Loucy (cell line): ENCODE data around the gene CCDC177.

Experiments used
- H2AFZ ChIP-seq: fragments of 200-600 bp; sonication (generic); 2 replicates; pipeline ENCODE4 v1.6.0; 2016; ENCODE audit warnings: antibody characterized with exemption, mild to moderate bottlenecking, low read length, moderate library complexity
- H3F3A ChIP-seq: fragments of 200-600 bp; 2 replicates; pipeline ENCODE4 v1.6.0; 2016; ENCODE audit warnings: antibody characterized with exemption, low read depth, mild to moderate bottlenecking
- H3K27me3 ChIP-seq: fragments of 200-600 bp; sonication (generic); 2 replicates; pipeline ENCODE4 v1.6.1; 2014; ENCODE audit warnings: low read length, mild to moderate bottlenecking; ENCODE audit not compliant: insufficient read depth, poor library complexity, severe bottlenecking
- H3K36me3 ChIP-seq: fragments of 200-600 bp; sonication (generic); 2 replicates; pipeline ENCODE4 v1.6.1; 2016; ENCODE audit warnings: low read length; ENCODE audit not compliant: insufficient read depth
- H3K4me1 ChIP-seq: fragments of 200-600 bp; sonication (generic); 2 replicates; pipeline ENCODE4 v1.5.1; 2014; ENCODE audit warnings: low read length, mild to moderate bottlenecking; ENCODE audit not compliant: insufficient read depth, poor library complexity, severe bottlenecking
- H3K4me2 ChIP-seq: fragments of 200-600 bp; sonication (generic); 2 replicates; pipeline ENCODE4 v1.6.0; 2014; ENCODE audit warnings: antibody characterized with exemption, low read length, low read depth, mild to moderate bottlenecking; ENCODE audit not compliant: poor library complexity, severe bottlenecking
- H3K4me3 ChIP-seq: fragments of 200-600 bp; sonication (generic); 2 replicates; pipeline ENCODE4 v1.5.1; 2014; ENCODE audit warnings: low read length, mild to moderate bottlenecking, mixed read lengths; ENCODE audit not compliant: poor library complexity, severe bottlenecking
- H3K79me2 ChIP-seq: fragments of 200-600 bp; sonication (generic); 2 replicates; pipeline ENCODE4 v1.6.1; 2014; ENCODE audit warnings: low read length; ENCODE audit not compliant: insufficient read depth
- H3K9ac ChIP-seq: fragments of 200-600 bp; sonication (generic); 2 replicates; pipeline ENCODE4 v1.6.0; 2014; ENCODE audit warnings: mild to moderate bottlenecking, low read depth, low read length, moderate library complexity; ENCODE audit not compliant: poor library complexity, severe bottlenecking
- H3K9me2 ChIP-seq: fragments of 200-600 bp; sonication (generic); replicated peaks from 2 replicates; pipeline ENCODE4 v1.6.1; 2016; ENCODE audit warnings: low read depth, low read length, mixed read lengths
- H3K9me3 ChIP-seq: fragments of 200-600 bp; sonication (generic); 2 replicates; pipeline ENCODE4 v1.6.1; 2014; ENCODE audit warnings: mild to moderate bottlenecking, antibody characterized with exemption, low read length, low read depth; ENCODE audit not compliant: insufficient read depth
- H4K20me1 ChIP-seq: fragments of 200-600 bp; sonication (generic); 2 replicates; pipeline ENCODE4 v1.6.0; 2014; ENCODE audit warnings: antibody characterized with exemption, low read length, mild to moderate bottlenecking; ENCODE audit not compliant: insufficient read depth, poor library complexity, severe bottlenecking
- EZH2phosphoT487 ChIP-seq: fragments of 200-600 bp; IDR thresholded peaks from 2 replicates; pipeline ENCODE4 v1.6.1; 2018; ENCODE audit warnings: antibody characterized with exemption, mild to moderate bottlenecking, moderate library complexity, borderline replicate concordance
- TF ChIP-seq, protein P1 (sequence below): fragments of 200-600 bp; sonication (generic); conservative IDR thresholded peaks from 2 replicates; pipeline ENCODE4 v1.5.1; 2014; ENCODE audit warnings: mild to moderate bottlenecking, antibody characterized with exemption, low read length

CCDC177 gene

DNA sequence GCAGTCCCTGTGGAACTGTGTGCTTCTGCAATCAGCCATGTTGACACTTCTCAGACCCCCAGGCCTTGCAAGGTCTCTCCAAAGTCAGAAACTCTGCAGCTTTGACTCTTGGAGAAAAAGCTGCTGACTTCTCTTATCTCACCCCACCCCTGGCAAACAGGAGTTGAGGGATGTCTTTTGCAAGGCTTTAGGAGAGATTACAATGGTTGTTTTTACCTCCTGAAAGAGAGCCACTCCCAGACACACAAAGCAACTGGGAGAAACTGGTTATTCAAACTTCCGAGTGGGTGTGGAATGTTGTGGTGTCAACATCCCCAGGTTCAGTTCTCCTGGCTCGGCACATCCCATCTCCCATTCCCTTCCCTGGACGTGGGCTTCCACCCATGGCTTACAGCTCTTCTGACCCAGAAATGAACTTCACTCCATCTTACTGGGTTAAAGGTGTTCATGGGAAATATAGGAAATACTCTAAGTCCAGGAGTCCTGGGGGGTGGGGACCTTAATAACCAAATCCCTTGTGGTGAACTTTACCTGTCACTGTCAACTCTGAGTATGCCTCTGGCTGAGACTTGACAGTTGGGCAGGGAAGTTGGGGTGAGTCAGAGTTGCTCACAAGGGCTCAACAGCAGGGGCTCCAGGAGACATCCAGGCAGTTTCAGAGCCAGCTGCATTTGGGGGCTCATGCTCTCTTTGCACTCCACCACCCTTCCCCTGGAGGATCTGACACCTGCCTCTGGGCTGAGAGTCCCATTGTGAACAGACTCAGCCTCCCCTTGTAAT, 41.9 kb downstream of the CCDC177 start:
- no peak overlapping the region for H3K4me2 ChIP-seq
- no peaks in the 10 kb centered on the region for H4K20me1 ChIP-seq
- no peaks in the 10 kb centered on the region for H3K79me2 ChIP-seq
- no peaks in the 10 kb centered on the region for H3K36me3 ChIP-seq
- H3K4me1 ChIP-seq = no peaks in the 10 kb centered on the region
- no peak overlapping the region for H2AFZ ChIP-seq
- no peaks in the 10 kb centered on the region for H3K9me2 ChIP-seq
- no peaks in the 10 kb centered on the region for H3K27me3 ChIP-seq
- no peak overlapping the region for H3K9ac ChIP-seq
- no peaks in the 10 kb centered on the region for H3F3A ChIP-seq
- no peak overlapping the region for H3K4me3 ChIP-seq
- no peak for TF ChIP-seq EZH2phosphoT487
- TF ChIP-seq, protein P1, sequence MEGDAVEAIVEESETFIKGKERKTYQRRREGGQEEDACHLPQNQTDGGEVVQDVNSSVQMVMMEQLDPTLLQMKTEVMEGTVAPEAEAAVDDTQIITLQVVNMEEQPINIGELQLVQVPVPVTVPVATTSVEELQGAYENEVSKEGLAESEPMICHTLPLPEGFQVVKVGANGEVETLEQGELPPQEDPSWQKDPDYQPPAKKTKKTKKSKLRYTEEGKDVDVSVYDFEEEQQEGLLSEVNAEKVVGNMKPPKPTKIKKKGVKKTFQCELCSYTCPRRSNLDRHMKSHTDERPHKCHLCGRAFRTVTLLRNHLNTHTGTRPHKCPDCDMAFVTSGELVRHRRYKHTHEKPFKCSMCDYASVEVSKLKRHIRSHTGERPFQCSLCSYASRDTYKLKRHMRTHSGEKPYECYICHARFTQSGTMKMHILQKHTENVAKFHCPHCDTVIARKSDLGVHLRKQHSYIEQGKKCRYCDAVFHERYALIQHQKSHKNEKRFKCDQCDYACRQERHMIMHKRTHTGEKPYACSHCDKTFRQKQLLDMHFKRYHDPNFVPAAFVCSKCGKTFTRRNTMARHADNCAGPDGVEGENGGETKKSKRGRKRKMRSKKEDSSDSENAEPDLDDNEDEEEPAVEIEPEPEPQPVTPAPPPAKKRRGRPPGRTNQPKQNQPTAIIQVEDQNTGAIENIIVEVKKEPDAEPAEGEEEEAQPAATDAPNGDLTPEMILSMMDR = no peak
- no peaks in the 10 kb centered on the region for H3K9me3 ChIP-seq

DNA sequence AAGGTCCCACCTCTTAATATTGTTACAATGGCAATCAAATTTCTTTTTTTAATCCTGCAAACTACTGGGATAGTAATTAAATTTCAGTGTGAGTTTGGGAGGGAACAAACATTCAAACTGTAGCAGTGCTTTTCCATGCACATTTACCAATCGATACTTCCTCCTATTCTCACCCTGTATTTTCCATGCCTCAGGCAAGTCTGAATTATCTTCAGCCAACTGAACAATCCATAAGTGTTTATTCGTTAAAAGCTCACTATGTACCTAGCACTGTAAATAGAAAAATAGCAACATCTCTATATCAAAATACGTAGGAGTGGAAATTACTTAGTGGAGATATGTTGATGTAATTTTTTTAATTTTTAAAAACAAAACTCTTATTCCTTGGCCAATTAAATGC, 43.5 kb downstream of the CCDC177 start:
- H2AFZ ChIP-seq = no peak overlapping the region
- H3K4me1 ChIP-seq = no peaks in the 10 kb centered on the region
- H3K9me2 ChIP-seq = no peaks in the 10 kb centered on the region
- no peak overlapping the region for H3K9ac ChIP-seq
- no peaks in the 10 kb centered on the region for H4K20me1 ChIP-seq
- H3K36me3 ChIP-seq = no peaks in the 10 kb centered on the region
- H3K4me2 ChIP-seq = no peak overlapping the region
- no peaks in the 10 kb centered on the region for H3K9me3 ChIP-seq
- H3K4me3 ChIP-seq = no peak overlapping the region
- no peaks in the 10 kb centered on the region for H3K79me2 ChIP-seq
- TF ChIP-seq EZH2phosphoT487 = no peak
- TF ChIP-seq, protein P1 = no peak
- H3F3A ChIP-seq = no peaks in the 10 kb centered on the region
- H3K27me3 ChIP-seq = no peaks in the 10 kb centered on the region

DNA sequence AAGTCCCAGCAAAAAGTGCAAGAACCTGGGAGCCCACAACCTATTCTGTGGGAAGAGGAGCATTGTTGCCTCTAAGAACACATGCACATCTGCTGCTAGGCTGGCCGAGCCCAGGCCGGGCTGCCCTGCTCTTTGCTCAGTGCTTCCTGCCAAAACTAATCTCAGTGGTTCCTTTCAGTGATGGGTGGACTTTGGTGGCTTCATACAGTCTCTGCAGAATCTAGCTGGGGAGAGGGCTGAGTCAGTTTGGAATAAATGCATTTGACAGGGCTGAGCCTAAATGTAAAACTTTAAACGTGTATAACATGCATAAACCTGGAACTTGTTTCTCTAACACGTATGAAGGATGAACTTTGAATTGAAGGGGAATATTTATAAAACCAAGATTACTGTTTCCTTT, 44.6 kb downstream of the CCDC177 start:
- no peak overlapping the region for H2AFZ ChIP-seq
- no peaks in the 10 kb centered on the region for H3K79me2 ChIP-seq
- H3F3A ChIP-seq = no peaks in the 10 kb centered on the region
- no peaks in the 10 kb centered on the region for H3K4me1 ChIP-seq
- H3K9me2 ChIP-seq = no peaks in the 10 kb centered on the region
- no peak overlapping the region for H3K4me3 ChIP-seq
- no peak overlapping the region for H3K9ac ChIP-seq
- no peaks in the 10 kb centered on the region for H4K20me1 ChIP-seq
- H3K4me2 ChIP-seq = no peak overlapping the region
- H3K36me3 ChIP-seq = no peaks in the 10 kb centered on the region
- H3K9me3 ChIP-seq = no peaks in the 10 kb centered on the region
- TF ChIP-seq, protein P1 = no peak
- no peak for TF ChIP-seq EZH2phosphoT487
- H3K27me3 ChIP-seq = no peaks in the 10 kb centered on the region
